ENCODE results near the gene LRRC56. TPM values are rescaled to one million over a fixed set of nuclear protein-coding genes. Genes with fewer than 3 reads are reported as not detected.

Gene LRRC56
- total and polyA plus RNA-seq, 2 of the 13 experiments (the other 11 are each of a cell fraction or from before 2014, with no cell fraction given), result 0.11 to 0.29 TPM

DNA sequence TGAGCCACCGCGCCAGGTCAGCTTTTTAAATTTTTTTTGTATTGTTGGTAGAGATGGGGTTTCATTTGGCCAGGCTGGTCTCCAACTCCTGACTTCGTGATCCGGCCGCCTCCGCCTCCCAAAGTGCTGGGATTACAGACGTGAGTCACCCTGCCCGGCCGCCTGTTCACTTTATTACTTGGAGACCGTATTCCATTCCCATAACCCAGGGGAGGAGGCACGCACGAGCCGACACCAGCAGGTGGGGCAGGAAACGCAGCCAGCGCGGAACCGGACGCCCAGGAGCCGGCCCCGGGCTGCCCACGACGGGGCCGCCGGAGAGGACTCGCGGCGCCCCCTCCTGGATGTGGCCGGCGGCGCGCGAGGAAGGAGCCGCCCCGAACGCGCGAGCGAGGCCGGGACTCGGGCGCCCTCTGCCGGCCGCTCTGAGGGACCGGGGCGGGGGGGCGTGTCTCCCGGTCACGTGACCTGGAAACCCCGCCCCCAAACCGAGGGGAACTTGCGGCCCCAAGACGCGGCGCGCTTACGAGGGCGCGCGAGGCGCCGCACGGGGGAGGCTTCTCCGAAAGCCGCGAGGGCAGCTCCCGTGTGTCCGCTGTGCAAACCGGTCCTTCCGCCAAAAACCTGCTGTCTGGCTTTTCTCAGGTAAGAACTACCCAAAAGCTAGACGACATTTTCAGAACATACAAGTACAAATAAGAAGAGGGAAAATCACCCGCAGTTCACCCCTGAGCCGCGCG, 18.7 kb upstream of the LRRC56 start (continued):
- TF ChIP-seq, protein P1, sequence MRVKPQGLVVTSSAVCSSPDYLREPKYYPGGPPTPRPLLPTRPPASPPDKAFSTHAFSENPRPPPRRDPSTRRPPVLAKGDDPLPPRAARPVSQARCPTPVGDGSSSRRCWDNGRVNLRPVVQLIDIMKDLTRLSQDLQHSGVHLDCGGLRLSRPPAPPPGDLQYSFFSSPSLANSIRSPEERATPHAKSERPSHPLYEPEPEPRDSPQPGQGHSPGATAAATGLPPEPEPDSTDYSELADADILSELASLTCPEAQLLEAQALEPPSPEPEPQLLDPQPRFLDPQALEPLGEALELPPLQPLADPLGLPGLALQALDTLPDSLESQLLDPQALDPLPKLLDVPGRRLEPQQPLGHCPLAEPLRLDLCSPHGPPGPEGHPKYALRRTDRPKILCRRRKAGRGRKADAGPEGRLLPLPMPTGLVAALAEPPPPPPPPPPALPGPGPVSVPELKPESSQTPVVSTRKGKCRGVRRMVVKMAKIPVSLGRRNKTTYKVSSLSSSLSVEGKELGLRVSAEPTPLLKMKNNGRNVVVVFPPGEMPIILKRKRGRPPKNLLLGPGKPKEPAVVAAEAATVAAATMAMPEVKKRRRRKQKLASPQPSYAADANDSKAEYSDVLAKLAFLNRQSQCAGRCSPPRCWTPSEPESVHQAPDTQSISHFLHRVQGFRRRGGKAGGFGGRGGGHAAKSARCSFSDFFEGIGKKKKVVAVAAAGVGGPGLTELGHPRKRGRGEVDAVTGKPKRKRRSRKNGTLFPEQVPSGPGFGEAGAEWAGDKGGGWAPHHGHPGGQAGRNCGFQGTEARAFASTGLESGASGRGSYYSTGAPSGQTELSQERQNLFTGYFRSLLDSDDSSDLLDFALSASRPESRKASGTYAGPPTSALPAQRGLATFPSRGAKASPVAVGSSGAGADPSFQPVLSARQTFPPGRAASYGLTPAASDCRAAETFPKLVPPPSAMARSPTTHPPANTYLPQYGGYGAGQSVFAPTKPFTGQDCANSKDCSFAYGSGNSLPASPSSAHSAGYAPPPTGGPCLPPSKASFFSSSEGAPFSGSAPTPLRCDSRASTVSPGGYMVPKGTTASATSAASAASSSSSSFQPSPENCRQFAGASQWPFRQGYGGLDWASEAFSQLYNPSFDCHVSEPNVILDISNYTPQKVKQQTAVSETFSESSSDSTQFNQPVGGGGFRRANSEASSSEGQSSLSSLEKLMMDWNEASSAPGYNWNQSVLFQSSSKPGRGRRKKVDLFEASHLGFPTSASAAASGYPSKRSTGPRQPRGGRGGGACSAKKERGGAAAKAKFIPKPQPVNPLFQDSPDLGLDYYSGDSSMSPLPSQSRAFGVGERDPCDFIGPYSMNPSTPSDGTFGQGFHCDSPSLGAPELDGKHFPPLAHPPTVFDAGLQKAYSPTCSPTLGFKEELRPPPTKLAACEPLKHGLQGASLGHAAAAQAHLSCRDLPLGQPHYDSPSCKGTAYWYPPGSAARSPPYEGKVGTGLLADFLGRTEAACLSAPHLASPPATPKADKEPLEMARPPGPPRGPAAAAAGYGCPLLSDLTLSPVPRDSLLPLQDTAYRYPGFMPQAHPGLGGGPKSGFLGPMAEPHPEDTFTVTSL (CRISPR knock-in tag; IDR thresholded peaks at IDR 0.05; ENCODE audit: borderline replicate concordance), result 0 out of 2 replicates have a peak, but pooled peaks have one; percentile 27
- TF ChIP-seq NR2F6 (IDR thresholded peaks at IDR 0.05) (no peak), NR2F6 (CRISPR knock-in tag; IDR thresholded peaks at IDR 0.05) (no peak; the same call in 1 of the 2 replicates), ZNF792 (CRISPR knock-in tag; IDR thresholded peaks at IDR 0.05) (peak; percentile 43; the same call in 1 of the 2 replicates), RAD21 (CRISPR knock-in tag; IDR thresholded peaks at IDR 0.05) (peak; percentile 99), GATAD1 (CRISPR knock-in tag; IDR thresholded peaks at IDR 0.05) (peak; percentile 37; the same call in 1 of the 2 replicates), ZNF446 (CRISPR knock-in tag; IDR thresholded peaks at IDR 0.05) (peak; percentile 43; the same call in 1 of the 2 replicates), NCOA1 (CRISPR knock-in tag; IDR thresholded peaks at IDR 0.05) (peak; percentile 75; the same call in 1 of the 2 replicates)
- TF ChIP-seq, protein P2, sequence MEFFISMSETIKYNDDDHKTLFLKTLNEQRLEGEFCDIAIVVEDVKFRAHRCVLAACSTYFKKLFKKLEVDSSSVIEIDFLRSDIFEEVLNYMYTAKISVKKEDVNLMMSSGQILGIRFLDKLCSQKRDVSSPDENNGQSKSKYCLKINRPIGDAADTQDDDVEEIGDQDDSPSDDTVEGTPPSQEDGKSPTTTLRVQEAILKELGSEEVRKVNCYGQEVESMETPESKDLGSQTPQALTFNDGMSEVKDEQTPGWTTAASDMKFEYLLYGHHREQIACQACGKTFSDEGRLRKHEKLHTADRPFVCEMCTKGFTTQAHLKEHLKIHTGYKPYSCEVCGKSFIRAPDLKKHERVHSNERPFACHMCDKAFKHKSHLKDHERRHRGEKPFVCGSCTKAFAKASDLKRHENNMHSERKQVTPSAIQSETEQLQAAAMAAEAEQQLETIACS (CRISPR knock-in tag; IDR thresholded peaks at IDR 0.05), result peak; percentile 52; the same call in 1 of the 2 replicates
- TF ChIP-seq, protein P3, sequence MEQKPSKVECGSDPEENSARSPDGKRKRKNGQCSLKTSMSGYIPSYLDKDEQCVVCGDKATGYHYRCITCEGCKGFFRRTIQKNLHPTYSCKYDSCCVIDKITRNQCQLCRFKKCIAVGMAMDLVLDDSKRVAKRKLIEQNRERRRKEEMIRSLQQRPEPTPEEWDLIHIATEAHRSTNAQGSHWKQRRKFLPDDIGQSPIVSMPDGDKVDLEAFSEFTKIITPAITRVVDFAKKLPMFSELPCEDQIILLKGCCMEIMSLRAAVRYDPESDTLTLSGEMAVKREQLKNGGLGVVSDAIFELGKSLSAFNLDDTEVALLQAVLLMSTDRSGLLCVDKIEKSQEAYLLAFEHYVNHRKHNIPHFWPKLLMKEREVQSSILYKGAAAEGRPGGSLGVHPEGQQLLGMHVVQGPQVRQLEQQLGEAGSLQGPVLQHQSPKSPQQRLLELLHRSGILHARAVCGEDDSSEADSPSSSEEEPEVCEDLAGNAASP (CRISPR knock-in tag; IDR thresholded peaks at IDR 0.05; ENCODE audit: borderline replicate concordance), result 0 out of 2 replicates have a peak, but pooled peaks have one; percentile 46
- TF ChIP-seq, protein P4, sequence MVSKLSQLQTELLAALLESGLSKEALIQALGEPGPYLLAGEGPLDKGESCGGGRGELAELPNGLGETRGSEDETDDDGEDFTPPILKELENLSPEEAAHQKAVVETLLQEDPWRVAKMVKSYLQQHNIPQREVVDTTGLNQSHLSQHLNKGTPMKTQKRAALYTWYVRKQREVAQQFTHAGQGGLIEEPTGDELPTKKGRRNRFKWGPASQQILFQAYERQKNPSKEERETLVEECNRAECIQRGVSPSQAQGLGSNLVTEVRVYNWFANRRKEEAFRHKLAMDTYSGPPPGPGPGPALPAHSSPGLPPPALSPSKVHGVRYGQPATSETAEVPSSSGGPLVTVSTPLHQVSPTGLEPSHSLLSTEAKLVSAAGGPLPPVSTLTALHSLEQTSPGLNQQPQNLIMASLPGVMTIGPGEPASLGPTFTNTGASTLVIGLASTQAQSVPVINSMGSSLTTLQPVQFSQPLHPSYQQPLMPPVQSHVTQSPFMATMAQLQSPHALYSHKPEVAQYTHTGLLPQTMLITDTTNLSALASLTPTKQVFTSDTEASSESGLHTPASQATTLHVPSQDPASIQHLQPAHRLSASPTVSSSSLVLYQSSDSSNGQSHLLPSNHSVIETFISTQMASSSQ (IDR thresholded peaks at IDR 0.05; ENCODE audit: low read depth), result no peak
- TF ChIP-seq, protein P4 (CRISPR knock-in tag; IDR thresholded peaks at IDR 0.05; ENCODE audit: borderline replicate concordance), result peak; percentile 40; the same call in 1 of the 2 replicates
- TF ChIP-seq, protein P5, sequence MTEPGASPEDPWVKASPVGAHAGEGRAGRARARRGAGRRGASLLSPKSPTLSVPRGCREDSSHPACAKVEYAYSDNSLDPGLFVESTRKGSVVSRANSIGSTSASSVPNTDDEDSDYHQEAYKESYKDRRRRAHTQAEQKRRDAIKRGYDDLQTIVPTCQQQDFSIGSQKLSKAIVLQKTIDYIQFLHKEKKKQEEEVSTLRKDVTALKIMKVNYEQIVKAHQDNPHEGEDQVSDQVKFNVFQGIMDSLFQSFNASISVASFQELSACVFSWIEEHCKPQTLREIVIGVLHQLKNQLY (CRISPR knock-in tag; IDR thresholded peaks at IDR 0.05), result 0 out of 2 replicates have a peak, but pooled peaks have one; percentile 18
